Osteocyte (in vitro differentiated cells): Measurements from ENCODE around the gene UROS. TPM values are rescaled to one million over a fixed set of nuclear protein-coding genes. Genes with fewer than 3 reads are reported as not detected.

ENCODE experiments used
- DNase-seq: peaks from one replicate; pipeline ENCODE4 v3.0.0; 2021; ENCODE audit warnings: mixed read lengths; ENCODE audit not compliant: unreplicated experiment; ENCODE audit errors: extremely low spot score
- H3K27ac Mint-ChIP-seq: one replicate; pipeline ENCODE4 v1.8.0; 2021; ENCODE audit warnings: mild to moderate bottlenecking, mixed read lengths; ENCODE audit not compliant: unreplicated experiment
- H3K27me3 Mint-ChIP-seq: one replicate; pipeline ENCODE4 v1.8.0; 2021; ENCODE audit warnings: mixed read lengths; ENCODE audit not compliant: unreplicated experiment
- H3K36me3 Mint-ChIP-seq: one replicate; pipeline ENCODE4 v1.8.0; 2021; ENCODE audit warnings: mixed read lengths; ENCODE audit not compliant: unreplicated experiment
- H3K4me1 Mint-ChIP-seq: one replicate; pipeline ENCODE4 v1.8.0; 2021; ENCODE audit warnings: mixed read lengths; ENCODE audit not compliant: unreplicated experiment
- H3K4me3 Mint-ChIP-seq: one replicate; pipeline ENCODE4 v1.8.0; 2021; ENCODE audit warnings: mild to moderate bottlenecking, moderate library complexity, mixed read lengths; ENCODE audit not compliant: unreplicated experiment
- H3K9me3 Mint-ChIP-seq: one replicate; pipeline ENCODE4 v1.8.0; 2021; ENCODE audit warnings: mixed read lengths; ENCODE audit not compliant: unreplicated experiment
- total RNA-seq: library from RNA; stranded (reverse); gene quantifications from 2 replicates; pipeline ENCODE4 v1.2.1, GENCODE V29; 2021
- TF ChIP-seq, protein P1 (sequence below): fragments of 200-600 bp; sonication (generic); IDR thresholded peaks from 2 replicates; pipeline ENCODE4 v1.5.0; 2021; ENCODE audit warnings: antibody characterized with exemption, mild to moderate bottlenecking, moderate library complexity

Gene UROS
- total RNA-seq, 1 donor from 2014 or later = 68.0 TPM

DNA sequence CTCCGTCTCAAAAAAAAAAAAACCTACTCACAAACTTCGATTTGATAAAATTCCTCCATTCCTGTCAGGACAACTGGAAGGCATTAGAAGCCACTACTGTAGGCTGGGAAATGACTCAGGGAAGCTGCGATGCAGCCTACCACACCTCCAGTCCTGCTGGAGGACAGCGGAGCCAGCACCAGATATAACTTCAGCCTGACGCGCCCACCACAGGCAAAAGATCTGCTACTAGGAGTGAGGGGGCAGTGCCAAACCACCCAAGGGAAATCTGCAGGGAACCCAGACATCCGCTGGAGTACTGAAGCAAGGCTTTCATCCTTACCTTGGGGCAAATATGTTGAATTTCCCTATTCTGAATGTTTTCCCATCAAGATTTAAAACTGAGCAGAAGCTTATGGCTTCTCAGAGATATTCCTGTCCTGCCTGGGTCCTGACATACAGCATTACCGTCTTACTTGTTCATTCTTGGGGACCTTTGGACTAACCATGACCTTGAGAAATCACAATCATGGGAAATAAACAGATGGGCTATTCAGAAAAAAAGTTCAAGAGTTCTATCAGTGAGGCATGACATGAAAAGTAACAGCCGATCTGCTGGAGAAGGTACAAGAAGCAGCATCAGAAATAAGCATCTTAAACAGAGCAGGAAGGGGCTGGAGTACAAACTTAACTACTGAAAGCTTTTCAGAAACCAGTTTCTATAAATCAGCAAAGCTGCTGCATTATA is 20.7 kb upstream of the UROS start:
- no peak for DNase-seq

DNA sequence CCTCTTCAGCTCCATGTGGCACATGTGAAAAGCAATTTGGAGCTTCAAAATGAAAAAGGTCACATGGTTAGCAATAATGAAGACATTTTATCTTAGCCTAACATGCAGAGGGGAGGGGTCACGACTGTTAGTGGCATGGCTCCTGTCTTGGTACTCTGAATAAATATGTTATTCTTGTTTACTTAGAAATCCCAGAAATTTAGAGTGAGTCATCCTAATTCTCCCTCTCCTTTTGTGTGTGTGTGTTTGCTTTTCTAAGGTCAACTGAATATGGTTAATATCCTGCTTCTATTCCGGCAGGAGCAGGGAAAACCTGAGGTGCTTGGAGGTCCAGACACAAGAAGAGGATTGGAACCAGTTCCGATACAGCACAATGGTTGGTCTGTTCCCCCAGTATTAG is 17.9 kb upstream of the UROS start:
- TF ChIP-seq, protein P1, sequence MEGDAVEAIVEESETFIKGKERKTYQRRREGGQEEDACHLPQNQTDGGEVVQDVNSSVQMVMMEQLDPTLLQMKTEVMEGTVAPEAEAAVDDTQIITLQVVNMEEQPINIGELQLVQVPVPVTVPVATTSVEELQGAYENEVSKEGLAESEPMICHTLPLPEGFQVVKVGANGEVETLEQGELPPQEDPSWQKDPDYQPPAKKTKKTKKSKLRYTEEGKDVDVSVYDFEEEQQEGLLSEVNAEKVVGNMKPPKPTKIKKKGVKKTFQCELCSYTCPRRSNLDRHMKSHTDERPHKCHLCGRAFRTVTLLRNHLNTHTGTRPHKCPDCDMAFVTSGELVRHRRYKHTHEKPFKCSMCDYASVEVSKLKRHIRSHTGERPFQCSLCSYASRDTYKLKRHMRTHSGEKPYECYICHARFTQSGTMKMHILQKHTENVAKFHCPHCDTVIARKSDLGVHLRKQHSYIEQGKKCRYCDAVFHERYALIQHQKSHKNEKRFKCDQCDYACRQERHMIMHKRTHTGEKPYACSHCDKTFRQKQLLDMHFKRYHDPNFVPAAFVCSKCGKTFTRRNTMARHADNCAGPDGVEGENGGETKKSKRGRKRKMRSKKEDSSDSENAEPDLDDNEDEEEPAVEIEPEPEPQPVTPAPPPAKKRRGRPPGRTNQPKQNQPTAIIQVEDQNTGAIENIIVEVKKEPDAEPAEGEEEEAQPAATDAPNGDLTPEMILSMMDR = no peak
- Mint-ChIP-seq H3K27me3 (no peaks in the 10 kb centered on the region), H3K4me3 (no peak overlapping the region), H3K27ac (no peak overlapping the region), H3K36me3 (peaks cover 56% of the 10 kb centered on the region), H3K4me1 (peaks cover 12% of the 10 kb centered on the region), H3K9me3 (no peaks in the 10 kb centered on the region)
- no peak for DNase-seq

More for the DNA sequence above, 20.7 kb upstream of the UROS start:
- no peak overlapping the region for H3K4me3 Mint-ChIP-seq
- no peaks in the 10 kb centered on the region for H3K9me3 Mint-ChIP-seq
- peaks cover 42% of the 10 kb centered on the region for H3K36me3 Mint-ChIP-seq
- no peak overlapping the region for H3K27ac Mint-ChIP-seq
- TF ChIP-seq, protein P1 = no peak
- H3K27me3 Mint-ChIP-seq = no peaks in the 10 kb centered on the region
- peaks cover 12% of the 10 kb centered on the region for H3K4me1 Mint-ChIP-seq

DNA sequence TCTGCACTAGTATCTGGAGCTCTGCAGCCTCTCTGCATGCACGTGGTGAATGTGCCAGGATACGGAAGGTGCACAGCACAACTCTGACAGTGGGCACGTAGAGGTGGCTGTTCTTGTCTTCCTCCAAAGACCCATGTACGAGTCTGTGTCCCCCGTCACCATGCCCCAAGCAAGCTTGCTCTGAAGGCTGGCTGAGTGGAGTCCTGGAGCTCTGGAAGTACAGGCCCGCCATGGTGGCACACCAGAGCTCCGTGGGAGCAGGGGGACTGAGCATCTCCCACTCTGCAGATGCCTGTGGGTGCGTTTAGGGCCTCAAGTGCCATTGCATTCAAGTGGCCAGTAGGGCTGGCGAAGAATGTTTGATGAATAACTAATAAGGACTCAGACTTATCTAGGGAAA is 17.3 kb upstream of the UROS start:
- Mint-ChIP-seq H3K36me3 (peaks cover 56% of the 10 kb centered on the region), H3K4me3 (no peak overlapping the region), H3K27me3 (no peaks in the 10 kb centered on the region), H3K9me3 (no peaks in the 10 kb centered on the region), H3K27ac (no peak overlapping the region), H3K4me1 (peaks cover 12% of the 10 kb centered on the region)
- DNase-seq = no peak
- TF ChIP-seq, protein P1 = no peak

DNA sequence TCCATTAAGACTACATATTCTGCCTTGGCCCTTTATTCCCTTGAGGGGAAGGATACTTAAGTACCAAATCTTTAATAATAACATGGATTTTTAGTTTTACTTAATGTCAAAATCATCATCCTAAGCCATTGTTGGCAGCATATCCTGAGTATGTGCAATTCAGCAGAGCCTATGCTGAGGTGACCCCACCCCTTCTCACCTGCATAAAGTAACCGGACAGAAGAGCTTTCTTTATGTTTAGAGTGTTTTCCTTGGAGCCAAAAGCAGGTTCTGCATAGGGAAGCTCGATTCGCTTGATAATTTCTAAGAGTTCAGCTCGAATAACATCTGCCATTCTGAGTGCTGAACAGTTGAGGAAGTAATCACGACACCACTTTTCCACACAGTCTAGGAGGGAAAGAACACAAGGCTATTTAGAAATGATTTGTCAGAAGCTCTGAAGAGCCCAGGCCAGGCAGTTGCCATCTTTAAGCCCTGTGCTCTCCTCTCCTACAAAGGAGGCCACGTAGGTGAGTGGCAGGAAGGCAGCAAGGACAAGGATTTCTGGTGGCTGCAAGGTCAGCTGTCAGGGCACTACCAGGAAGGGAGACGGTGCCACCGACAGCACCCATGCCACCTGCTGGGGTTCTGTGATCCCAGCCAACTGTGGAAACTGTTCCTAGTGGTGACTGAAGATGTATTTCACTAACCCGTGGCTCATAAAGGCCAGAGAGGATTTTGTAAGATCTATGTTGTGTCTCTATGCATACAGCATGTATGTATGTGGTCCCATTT is 15.9 kb upstream of the UROS start:
- Mint-ChIP-seq H3K27ac (no peak overlapping the region), H3K36me3 (peaks cover 59% of the 10 kb centered on the region), H3K9me3 (no peaks in the 10 kb centered on the region), H3K27me3 (no peaks in the 10 kb centered on the region), H3K4me1 (peaks cover 12% of the 10 kb centered on the region), H3K4me3 (no peak overlapping the region)
- no peak for DNase-seq
- TF ChIP-seq, protein P1 = no peak

DNA sequence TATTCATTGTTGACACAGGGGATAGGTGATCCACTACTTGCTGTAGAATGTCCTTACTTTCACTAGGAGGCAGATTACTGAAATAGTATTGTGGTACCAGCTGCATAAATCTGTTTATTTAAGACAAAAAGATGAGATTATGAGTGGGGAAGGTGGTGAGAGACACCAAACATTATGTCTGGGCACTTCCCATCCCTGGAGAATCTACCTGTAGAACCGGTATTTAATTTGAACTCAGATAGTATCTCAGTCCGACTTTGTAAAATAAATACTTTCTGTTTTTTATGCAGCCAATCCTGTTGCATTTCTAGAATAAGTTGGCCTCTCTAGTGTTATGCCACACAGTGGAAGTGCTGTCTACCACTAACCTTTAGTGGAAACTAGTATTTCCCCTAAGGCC is 13.7 kb upstream of the UROS start:
- TF ChIP-seq, protein P1 = no peak
- H3K4me3 Mint-ChIP-seq = no peak overlapping the region
- no peak for DNase-seq
- H3K4me1 Mint-ChIP-seq = peaks cover 12% of the 10 kb centered on the region
- no peak overlapping the region for H3K27ac Mint-ChIP-seq
- no peaks in the 10 kb centered on the region for H3K9me3 Mint-ChIP-seq
- H3K27me3 Mint-ChIP-seq = no peaks in the 10 kb centered on the region
- peaks cover 66% of the 10 kb centered on the region for H3K36me3 Mint-ChIP-seq
